ENCODE results near the gene IGFBP5.

- TF ChIP-seq CTCF (conservative IDR thresholded peaks at IDR 0.05; ENCODE audit: low read depth, low read length) (no peak), EZH2 (IDR thresholded peaks at IDR 0.05; ENCODE audit: low read length, unreplicated experiment) (no peak), EZH2phosphoT487 (IDR thresholded peaks at IDR 0.05; ENCODE audit: borderline replicate concordance, low read length) (no peak)
Observed at GRCh38 chr2:216657086-216657855, 38.1 kb downstream of the IGFBP5 start.

All from PC-3 (cell line).